Neural progenitor cell (in vitro differentiated cells): ENCODE data around the gene LEMD2. TPM values are rescaled to one million over a fixed set of nuclear protein-coding genes. Genes with fewer than 3 reads are reported as not detected.

ENCODE experiments used
- DNase-seq: peaks from one replicate; pipeline ENCODE4 v3.0.0-alpha.2; 2016; ENCODE audit warnings: low spot score
- H2AFZ ChIP-seq: fragments of 200-600 bp; sonication (generic); replicated peaks from 2 replicates; pipeline ENCODE4 v1.6.1; 2016; ENCODE audit warnings: antibody characterized with exemption
- H3F3A ChIP-seq: fragments of 200-600 bp; sonication (generic); 2 replicates; pipeline ENCODE4 v1.6.1; 2016; ENCODE audit warnings: antibody characterized with exemption, low read depth
- H3K27ac ChIP-seq: fragments of 200-600 bp; sonication (generic); 2 replicates; pipeline ENCODE4 v1.5.1; 2016; ENCODE audit warnings: mild to moderate bottlenecking
- H3K27me3 ChIP-seq: fragments of 200-600 bp; sonication (generic); 2 replicates; pipeline ENCODE4 v1.6.1; 2016; ENCODE audit warnings: mild to moderate bottlenecking, moderate library complexity
- H3K36me3 ChIP-seq: fragments of 200-600 bp; sonication (generic); 2 replicates; pipeline ENCODE4 v1.5.1; 2016
- H3K4me1 ChIP-seq: fragments of 200-600 bp; sonication (generic); 2 replicates; pipeline ENCODE4 v1.6.1; 2016; ENCODE audit warnings: mixed run types
- H3K4me2 ChIP-seq: fragments of 200-600 bp; sonication (generic); 2 replicates; pipeline ENCODE4 v1.6.1; 2016
- H3K4me3 ChIP-seq: fragments of 200-600 bp; sonication (generic); 2 replicates; pipeline ENCODE4 v1.5.1; 2016
- H3K79me2 ChIP-seq: fragments of 200-600 bp; sonication (generic); 2 replicates; pipeline ENCODE4 v1.6.1; 2016; ENCODE audit warnings: low read depth
- H3K9ac ChIP-seq: fragments of 200-600 bp; sonication (generic); 2 replicates; pipeline ENCODE4 v1.6.1; 2016
- H3K9me3 ChIP-seq: fragments of 200-600 bp; sonication (generic); 2 replicates; pipeline ENCODE4 v1.5.1; 2016; ENCODE audit warnings: low read depth
- H4K20me1 ChIP-seq: fragments of 200-600 bp; sonication (generic); 2 replicates; pipeline ENCODE4 v1.6.1; 2016; ENCODE audit warnings: low read depth
- H3K27ac Mint-ChIP-seq: 3 replicates; pipeline ENCODE4 v1.8.0; 2021; ENCODE audit warnings: mixed read lengths
- H3K27me3 Mint-ChIP-seq: 2 replicates; pipeline ENCODE4 v1.8.0; 2022; ENCODE audit warnings: low read depth, mild to moderate bottlenecking, inconsistent platforms, moderate library complexity, mixed read lengths; ENCODE audit not compliant: insufficient read depth
- H3K36me3 Mint-ChIP-seq: 3 replicates; pipeline ENCODE4 v1.8.0; 2021; ENCODE audit warnings: mixed read lengths
- H3K4me1 Mint-ChIP-seq: 3 replicates; pipeline ENCODE4 v1.8.0; 2021; ENCODE audit warnings: mixed read lengths
- H3K4me3 Mint-ChIP-seq: 3 replicates; pipeline ENCODE4 v1.8.0; 2021; ENCODE audit warnings: mild to moderate bottlenecking, moderate library complexity, mixed read lengths
- H3K9me3 Mint-ChIP-seq: 3 replicates; pipeline ENCODE4 v1.8.0; 2020; ENCODE audit warnings: mixed read lengths
- EZH2 ChIP-seq: fragments of 200-600 bp; sonication (generic); IDR thresholded peaks from 2 replicates; pipeline ENCODE4 v1.6.1; 2017; ENCODE audit warnings: antibody characterized with exemption, mild to moderate bottlenecking, moderate library complexity
- EZH2phosphoT487 ChIP-seq: fragments of 200-600 bp; sonication (generic); IDR thresholded peaks from 2 replicates; pipeline ENCODE4 v1.6.1; 2017; ENCODE audit warnings: antibody characterized with exemption
- total RNA-seq: library from RNA; depleted of rRNA; stranded (reverse); fragments of >200 nt; gene quantifications from 2 replicates; pipeline ENCODE4 v1.2.3, GENCODE V29; 2015; ENCODE audit warnings: low replicate concordance
- TF ChIP-seq, protein P1 (sequence below): fragments of 200-600 bp; sonication (generic); IDR thresholded peaks from 2 replicates; pipeline ENCODE4 v1.5.1; 2017; ENCODE audit warnings: antibody characterized with exemption, mild to moderate bottlenecking

The LEMD2 gene
- total RNA-seq, 1 donor from 2014 or later = 31.8 TPM

DNA sequence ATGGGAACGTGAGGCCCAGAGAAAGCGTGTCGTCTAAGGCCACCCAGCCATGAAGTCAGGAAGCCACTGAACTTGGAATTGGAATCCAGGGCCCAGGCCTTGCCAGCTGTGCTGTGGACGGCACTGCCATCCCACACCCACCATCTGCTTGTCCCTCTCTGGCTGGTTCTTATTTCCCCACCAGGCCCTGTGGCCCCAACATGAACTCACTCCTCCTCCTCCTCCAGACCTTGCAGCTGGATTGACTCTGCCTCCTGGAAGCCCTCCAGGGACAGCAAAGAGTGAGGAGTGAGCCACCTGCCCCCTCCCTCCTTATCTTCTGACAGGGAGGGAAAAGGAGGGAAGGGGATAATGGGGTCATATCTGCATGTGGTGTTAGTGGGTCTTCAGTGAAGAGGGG lies 26.2 kb downstream of the LEMD2 start:
- H3K9ac ChIP-seq = no peak overlapping the region
- no peak overlapping the region for H2AFZ ChIP-seq
- H3K27me3 ChIP-seq = no peaks in the 10 kb centered on the region
- no peak overlapping the region for H3K4me3 ChIP-seq
- no peaks in the 10 kb centered on the region for H3K36me3 Mint-ChIP-seq
- TF ChIP-seq EZH2 (no peak), EZH2phosphoT487 (no peak)
- TF ChIP-seq, protein P1, sequence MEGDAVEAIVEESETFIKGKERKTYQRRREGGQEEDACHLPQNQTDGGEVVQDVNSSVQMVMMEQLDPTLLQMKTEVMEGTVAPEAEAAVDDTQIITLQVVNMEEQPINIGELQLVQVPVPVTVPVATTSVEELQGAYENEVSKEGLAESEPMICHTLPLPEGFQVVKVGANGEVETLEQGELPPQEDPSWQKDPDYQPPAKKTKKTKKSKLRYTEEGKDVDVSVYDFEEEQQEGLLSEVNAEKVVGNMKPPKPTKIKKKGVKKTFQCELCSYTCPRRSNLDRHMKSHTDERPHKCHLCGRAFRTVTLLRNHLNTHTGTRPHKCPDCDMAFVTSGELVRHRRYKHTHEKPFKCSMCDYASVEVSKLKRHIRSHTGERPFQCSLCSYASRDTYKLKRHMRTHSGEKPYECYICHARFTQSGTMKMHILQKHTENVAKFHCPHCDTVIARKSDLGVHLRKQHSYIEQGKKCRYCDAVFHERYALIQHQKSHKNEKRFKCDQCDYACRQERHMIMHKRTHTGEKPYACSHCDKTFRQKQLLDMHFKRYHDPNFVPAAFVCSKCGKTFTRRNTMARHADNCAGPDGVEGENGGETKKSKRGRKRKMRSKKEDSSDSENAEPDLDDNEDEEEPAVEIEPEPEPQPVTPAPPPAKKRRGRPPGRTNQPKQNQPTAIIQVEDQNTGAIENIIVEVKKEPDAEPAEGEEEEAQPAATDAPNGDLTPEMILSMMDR = no peak
- no peak overlapping the region for H3K4me3 Mint-ChIP-seq
- no peak overlapping the region for H3K4me2 ChIP-seq
- no peaks in the 10 kb centered on the region for H3K9me3 ChIP-seq
- peak overlapping the region; percentile 95 for H3K27ac Mint-ChIP-seq
- peaks cover 18% of the 10 kb centered on the region for H3K4me1 ChIP-seq
- H3K36me3 ChIP-seq = no peaks in the 10 kb centered on the region
- H3K4me1 Mint-ChIP-seq = peaks cover 22% of the 10 kb centered on the region
- no peak for DNase-seq
- H3K9me3 Mint-ChIP-seq = no peaks in the 10 kb centered on the region
- H3K79me2 ChIP-seq = no peaks in the 10 kb centered on the region
- H4K20me1 ChIP-seq = no peaks in the 10 kb centered on the region
- H3K27me3 Mint-ChIP-seq = peaks cover 10% of the 10 kb centered on the region
- peaks cover 7% of the 10 kb centered on the region for H3F3A ChIP-seq
- no peak overlapping the region for H3K27ac ChIP-seq

DNA sequence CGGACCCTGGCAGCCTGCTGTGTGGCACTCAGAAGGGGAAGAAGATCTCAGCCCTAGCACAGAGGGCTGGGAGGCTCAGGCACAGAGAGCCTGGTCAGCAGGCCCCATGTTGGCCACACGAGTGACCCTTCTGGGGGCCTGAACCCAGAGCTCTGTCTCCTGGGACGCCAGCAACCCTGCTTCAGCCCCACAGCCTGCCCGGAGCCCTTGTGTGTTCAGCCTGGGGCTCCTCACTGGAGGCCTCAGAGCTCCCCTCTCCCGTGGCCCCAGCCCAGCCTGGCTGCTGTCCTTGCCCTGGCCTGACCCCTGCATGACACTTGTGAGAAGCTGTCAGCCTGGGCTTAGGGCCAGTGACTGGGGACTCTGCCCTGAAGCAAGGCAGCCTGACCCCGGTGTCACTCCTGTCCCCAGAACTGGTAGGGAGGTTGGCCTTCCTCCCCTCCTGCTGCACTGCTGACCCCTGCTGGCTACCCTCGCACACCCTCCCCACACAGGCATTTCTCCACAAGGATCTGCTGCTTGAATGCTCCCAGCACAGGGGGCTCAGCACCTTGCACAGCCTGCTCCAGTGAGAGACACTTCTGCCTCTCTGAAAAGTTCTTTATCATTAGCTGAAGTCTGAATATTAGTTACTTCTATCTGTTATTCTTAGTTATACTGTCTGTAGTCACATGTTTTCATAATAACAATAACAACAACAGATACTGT lies 26.9 kb downstream of the LEMD2 start:
- Histone ChIP-seq H3K27ac (no peak overlapping the region), H3K27me3 (no peaks in the 10 kb centered on the region), H3K4me2 (no peak overlapping the region), H4K20me1 (no peaks in the 10 kb centered on the region), H3K9ac (no peak overlapping the region), H2AFZ (no peak overlapping the region), H3K4me1 (peaks cover 18% of the 10 kb centered on the region), H3F3A (peaks cover 7% of the 10 kb centered on the region), H3K9me3 (no peaks in the 10 kb centered on the region), H3K36me3 (no peaks in the 10 kb centered on the region), H3K4me3 (no peak overlapping the region), H3K79me2 (no peaks in the 10 kb centered on the region)
- Mint-ChIP-seq H3K27me3 (peaks cover 11% of the 10 kb centered on the region), H3K9me3 (no peaks in the 10 kb centered on the region), H3K36me3 (no peaks in the 10 kb centered on the region), H3K4me3 (no peak overlapping the region), H3K27ac (peak overlapping the region; percentile 95), H3K4me1 (peaks cover 22% of the 10 kb centered on the region)
- DNase-seq = peak; percentile 78
- TF ChIP-seq EZH2phosphoT487 = no peak
- TF ChIP-seq, protein P1 = peak; percentile 65

DNA sequence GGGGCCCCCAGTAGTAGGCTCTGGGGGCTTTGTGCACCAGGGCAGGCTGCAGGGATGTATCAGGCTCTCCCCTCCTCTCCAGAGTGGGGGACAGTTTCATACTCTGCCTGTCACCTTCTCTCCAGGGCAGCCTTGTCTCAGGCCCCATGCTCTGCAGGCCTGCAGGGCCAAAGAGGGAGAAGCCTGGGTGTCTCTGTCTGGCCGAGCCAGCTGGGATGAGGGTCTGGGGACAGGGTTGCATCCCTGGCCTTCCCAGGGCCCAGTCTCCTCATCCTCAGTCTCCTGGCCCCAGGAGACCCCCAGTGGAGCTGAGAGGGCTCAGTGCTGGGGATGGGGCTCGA lies 27.4 kb downstream of the LEMD2 start:
- Histone ChIP-seq H3K79me2 (no peaks in the 10 kb centered on the region), H2AFZ (no peak overlapping the region), H3K4me1 (peaks cover 18% of the 10 kb centered on the region), H3K27ac (no peak overlapping the region), H3K9me3 (no peaks in the 10 kb centered on the region), H3K27me3 (no peaks in the 10 kb centered on the region), H4K20me1 (no peaks in the 10 kb centered on the region), H3K36me3 (no peaks in the 10 kb centered on the region), H3K9ac (no peak overlapping the region), H3F3A (peaks cover 7% of the 10 kb centered on the region), H3K4me2 (no peak overlapping the region), H3K4me3 (no peak overlapping the region)
- Mint-ChIP-seq H3K36me3 (no peaks in the 10 kb centered on the region), H3K27ac (no peak overlapping the region), H3K4me3 (no peak overlapping the region), H3K9me3 (no peaks in the 10 kb centered on the region), H3K4me1 (peaks cover 22% of the 10 kb centered on the region), H3K27me3 (peaks cover 15% of the 10 kb centered on the region)
- DNase-seq = no peak
- TF ChIP-seq, protein P1 = no peak
- TF ChIP-seq EZH2 (no peak), EZH2phosphoT487 (no peak)
